K562 (cell line): Measurements from ENCODE around the gene ITK. TPM values are rescaled to one million over a fixed set of nuclear protein-coding genes. Genes with fewer than 3 reads are reported as not detected.
A peak's percentile ranks its signal among the peaks of the same experiment; 100 is the strongest.

Experiments used
- ATAC-seq: fragments of 200-7000 bp; cut with Tn5 transposase; 3 replicates; pipeline ENCODE4 v1.9.1; 2020; ENCODE audit warnings: moderate library complexity
- BruUV-seq: library from RNA; stranded (reverse); fragments of 400-500 nt; replicated peaks from 2 replicates; lab custom pipeline; 2021; lab: Mats Ljungman, UMichigan
- CTCF ChIA-PET: fragments of 300-600 bp; formaldehyde crosslinking; extraction: SDS; loops from one replicate; lab custom pipeline; 2021; ENCODE audit warnings: low intra/inter-chr PET ratio; lab: Yijun Ruan, JAX
- POLR2A ChIA-PET: fragments of 300-600, 350-650 bp; sonication (Branson Sonifier 250); formaldehyde crosslinking; extraction: SDS; loops from one replicate; lab custom pipeline; 2021; ENCODE audit warnings: antibody characterized with exemption, inconsistent platforms; lab: Yijun Ruan, JAX
- DNase-seq, 4 experiments: peaks; one replicate each; pipeline versions ENCODE4 v3.0.0 to v3.0.0-alpha.2; 2011 to 2018; ENCODE audit warnings: low spot score in 3 of 4, mixed read lengths in 3 of 4; ENCODE audit errors: extremely low read depth in 1 of 4
- FAIRE-seq: peaks from 2 replicates; lab custom pipeline; 2011; peaks lifted over from hg19 to GRCh38; lab: Jason Lieb, UNC
- H2AFZ ChIP-seq: 2 replicates; pipeline ENCODE4 v1.6.0; 2011; ENCODE audit warnings: low read depth, low read length, control low read depth, inconsistent platforms
- H3K27ac ChIP-seq: fragments of 200-600 bp; 3 replicates; pipeline ENCODE4 v1.8.0; 2011; ENCODE audit warnings: low read depth, mild to moderate bottlenecking, control low read depth, inconsistent platforms, low read length, moderate library complexity, mixed read lengths; ENCODE audit errors: extremely low read depth
- H3K27me3 ChIP-seq, 2 experiments: fragments of 300-600 bp in 1 of 2; 2 replicates in 1 of 2; 3 replicates in 1 of 2; pipeline versions ENCODE4 v1.6.0 to v1.8.0; 2011; ENCODE audit warnings: inconsistent platforms in 2 of 2, low read length in 2 of 2, mild to moderate bottlenecking in 1 of 2, mixed read lengths in 1 of 2, moderate library complexity in 1 of 2; ENCODE audit not compliant: control insufficient read depth in 2 of 2, insufficient read depth in 2 of 2
- H3K36me3 ChIP-seq: fragments of 300-600 bp; 3 replicates; pipeline ENCODE4 v1.8.0; 2011; ENCODE audit warnings: mild to moderate bottlenecking, low read length, inconsistent platforms; ENCODE audit not compliant: control insufficient read depth, insufficient read depth
- H3K4me1 ChIP-seq, 2 experiments: fragments of 200-600 bp in 1 of 2; replicated peaks in 1 of 2; 2 replicates in 1 of 2; 3 replicates in 1 of 2; pipeline versions ENCODE4 v1.5.1 to v1.8.0; 2011; ENCODE audit warnings: inconsistent platforms in 2 of 2, low read length in 2 of 2, mild to moderate bottlenecking in 1 of 2, mixed read lengths in 1 of 2, moderate library complexity in 1 of 2; ENCODE audit not compliant: control insufficient read depth in 2 of 2, insufficient read depth in 2 of 2
- H3K4me2 ChIP-seq: 2 replicates; pipeline ENCODE4 v1.6.1; 2011; ENCODE audit warnings: low read length, control low read depth, inconsistent platforms, mixed read lengths; ENCODE audit not compliant: insufficient read depth
- H3K4me3 ChIP-seq: fragments of 200-600 bp; sonication (generic), shearing (Covaris generic); 2 replicates; pipeline ENCODE4 v1.5.1; 2016; ENCODE audit warnings: control low read depth, inconsistent platforms
- H3K79me2 ChIP-seq: fragments of 200-600 bp; 3 replicates; pipeline ENCODE4 v1.8.0; 2011; ENCODE audit warnings: low read length, inconsistent platforms; ENCODE audit not compliant: control insufficient read depth, insufficient read depth
- H3K9ac ChIP-seq, 2 experiments: 2 replicates each; pipeline versions ENCODE4 v1.6.0 to v1.6.1; 2011; ENCODE audit warnings: low read depth in 2 of 2, low read length in 2 of 2, control low read depth in 1 of 2, inconsistent platforms in 1 of 2, mild to moderate bottlenecking in 1 of 2, mixed read lengths in 1 of 2; ENCODE audit not compliant: insufficient read depth in 1 of 2
- H3K9me1 ChIP-seq: one replicate; pipeline ENCODE4 v1.6.0; 2011; ENCODE audit warnings: inconsistent platforms, mild to moderate bottlenecking, low read length, moderate library complexity; ENCODE audit not compliant: control insufficient read depth, insufficient read depth
- H3K9me3 ChIP-seq: replicated peaks from 2 replicates; pipeline ENCODE4 v1.5.1; 2011; ENCODE audit warnings: low read depth, low read length, inconsistent platforms; ENCODE audit not compliant: control insufficient read depth, insufficient read depth
- H4K20me1 ChIP-seq: replicated peaks from 2 replicates; pipeline ENCODE4 v1.6.1; 2011; ENCODE audit warnings: low read length, inconsistent platforms, mixed read lengths; ENCODE audit not compliant: control insufficient read depth, insufficient read depth
- RBM14 ChIP-seq: fragments of 200-400 bp; formaldehyde crosslinking; IDR thresholded peaks from 2 replicates; pipeline ENCODE4 v1.6.1; 2018; ENCODE audit warnings: low read depth, mild to moderate bottlenecking, low read length, moderate library complexity, borderline replicate concordance; ENCODE audit not compliant: insufficient read depth
- SOX6 ChIP-seq: fragments of 450-650 bp; IDR thresholded peaks from 2 replicates; pipeline ENCODE4 v1.6.1; 2014; ENCODE audit warnings: mild to moderate bottlenecking
- ZNF282 ChIP-seq: sonication (generic); formaldehyde crosslinking; IDR thresholded peaks from 2 replicates; pipeline ENCODE4 v1.8.1; 2023; ENCODE audit warnings: missing genetic modification reagents
- ZNF316 ChIP-seq: fragments of 450-650 bp; IDR thresholded peaks from 2 replicates; pipeline ENCODE4 v1.6.1; 2016
- in situ Hi-C: fragments of 300-500 bp; cut with MboI; formaldehyde crosslinking; loops from 4 replicates; pipeline ENCODE4 v1.15.0; 2018; ENCODE audit warnings: inconsistent platforms, mixed read lengths
- intact Hi-C: fragments of 100-400 bp; cut with micrococcal nuclease; formaldehyde crosslinking; loops from 2 replicates; pipeline ENCODE4 v1.14.2; 2022
- polyA plus RNA-seq, 8 experiments: library from polyadenylated mRNA; depleted of rRNA in 4 of 8; stranded (reverse) in 5 of 8; unstranded in 3 of 8; fragments of >200 nt; fragmentation: Nextera tagmentation in 2 of 8; fragmentation: Illumina TruSeq in 1 of 8; extraction: Ambion mirVana in 2 of 8; extraction: Trizol in 1 of 8; gene quantifications; 2 replicates each; pipeline versions ENCODE4 v1.2.1 to v1.2.3, GENCODE V29; 2011 to 2014; ENCODE audit warnings: inconsistent platforms in 1 of 8, missing spikeins in 1 of 8
- total RNA-seq, 7 experiments: library from RNA; depleted of rRNA in 6 of 7; stranded (reverse); fragments of >200 nt in 6 of 7; fragmentation: Illumina TruSeq in 2 of 7; extraction: Trizol in 2 of 7; gene quantifications; 2 replicates each; pipeline versions ENCODE4 v1.2.1 to v1.2.3, GENCODE V29; 2011 to 2021; ENCODE audit warnings: low replicate concordance in 1 of 7

ITK gene
- total and polyA plus RNA-seq, 9 of the 15 experiments (the other 6 are each of a cell fraction or from before 2014, with no cell fraction given) = 0.04 to 0.75 TPM; not detected in 7

GRCh38 chr5:157193699-157194424 is 13.2 kb downstream of the ITK start (continued):
- TF ChIP-seq RBM14 = no peak
- TF ChIP-seq SOX6 = no peak

DNA sequence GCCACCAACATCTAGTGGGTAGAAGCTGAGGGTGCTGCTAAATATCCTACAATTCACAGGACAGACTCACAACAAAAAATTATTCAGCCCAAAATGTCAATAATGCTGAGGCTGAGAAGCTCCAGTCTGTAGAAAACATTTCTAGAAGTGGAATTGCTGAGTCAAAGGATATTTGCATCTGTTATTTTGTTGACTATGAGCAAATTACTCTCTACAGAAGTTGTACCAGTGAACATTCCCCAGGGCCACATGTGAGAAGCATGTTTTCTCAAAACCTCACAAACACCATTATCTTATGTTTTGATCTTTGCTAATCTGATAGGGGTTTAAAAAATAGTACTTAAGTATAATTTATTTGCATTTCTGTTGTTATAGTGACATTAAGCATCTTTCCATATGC is 15.4 kb downstream of the ITK start:
- in situ Hi-C loops (no loop called here), intact Hi-C loops (no loop called here)
- Histone ChIP-seq H3K4me2 (no peak overlapping the region), H2AFZ (no peak overlapping the region)
- no peak for ATAC-seq
- CTCF ChIA-PET = no interaction called here
- TF ChIP-seq ZNF282 (CRISPR knock-in tag) (no peak), ZNF316 (0 out of 2 replicates have a peak, but pooled peaks have one; percentile 19)
- TF ChIP-seq, all 486 proteins: peak for 1
- POLR2A ChIA-PET = no interaction called here
- Histone ChIP-seq H3K9me3 (no peaks in the 10 kb centered on the region), H3K27ac (no peak overlapping the region), H3K9me1 (no peaks in the 10 kb centered on the region), H3K4me3 (no peak overlapping the region), H3K36me3 (no peaks in the 10 kb centered on the region), H4K20me1 (no peaks in the 10 kb centered on the region), H3K9ac (no peak overlapping the region), H3K79me2 (no peaks in the 10 kb centered on the region), H3K27me3 (peaks cover 0 to 5% of the 10 kb centered on the region in 2 experiments; a peak in 1 of 5 replicates), H3K4me1 (no peaks in the 10 kb centered on the region)
- no peak for DNase-seq
- FAIRE-seq = no peak
- BruUV-seq = no TSS peak
